Measurements from ENCODE around the gene SFT2D3.

GRCh38 chr2:127704641-127705390, 3.5 kb downstream of the SFT2D3 start:
- TF ChIP-seq NFATC3 (CRISPR knock-in tag; IDR thresholded peaks at IDR 0.05): no peak
- TF ChIP-seq BRCA1 (CRISPR knock-in tag; IDR thresholded peaks at IDR 0.05): no peak
- TF ChIP-seq ATF3 (CRISPR knock-in tag; IDR thresholded peaks at IDR 0.05): no peak
- TF ChIP-seq, protein P1, sequence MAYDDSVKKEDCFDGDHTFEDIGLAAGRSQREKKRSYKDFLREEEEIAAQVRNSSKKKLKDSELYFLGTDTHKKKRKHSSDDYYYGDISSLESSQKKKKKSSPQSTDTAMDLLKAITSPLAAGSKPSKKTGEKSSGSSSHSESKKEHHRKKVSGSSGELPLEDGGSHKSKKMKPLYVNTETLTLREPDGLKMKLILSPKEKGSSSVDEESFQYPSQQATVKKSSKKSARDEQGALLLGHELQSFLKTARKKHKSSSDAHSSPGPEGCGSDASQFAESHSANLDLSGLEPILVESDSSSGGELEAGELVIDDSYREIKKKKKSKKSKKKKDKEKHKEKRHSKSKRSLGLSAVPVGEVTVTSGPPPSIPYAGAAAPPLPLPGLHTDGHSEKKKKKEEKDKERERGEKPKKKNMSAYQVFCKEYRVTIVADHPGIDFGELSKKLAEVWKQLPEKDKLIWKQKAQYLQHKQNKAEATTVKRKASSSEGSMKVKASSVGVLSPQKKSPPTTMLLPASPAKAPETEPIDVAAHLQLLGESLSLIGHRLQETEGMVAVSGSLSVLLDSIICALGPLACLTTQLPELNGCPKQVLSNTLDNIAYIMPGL (CRISPR knock-in tag; IDR thresholded peaks at IDR 0.05; ENCODE audit: borderline replicate concordance in 1 of 2, low read depth in 1 of 2): no peak
- TF ChIP-seq EHMT2 (IDR thresholded peaks at IDR 0.05; ENCODE audit: borderline replicate concordance, low read depth, low read length): no peak
- TF ChIP-seq PBX3 (CRISPR knock-in tag; IDR thresholded peaks at IDR 0.05; ENCODE audit: borderline replicate concordance): no peak
- TF ChIP-seq MXI1 (IDR thresholded peaks at IDR 0.05; ENCODE audit: borderline replicate concordance, low read depth, low read length): no peak
- TF ChIP-seq ZFP41 (CRISPR knock-in tag; IDR thresholded peaks at IDR 0.05; ENCODE audit: borderline replicate concordance): no peak
- no peak for TF ChIP-seq ZSCAN12 (CRISPR knock-in tag; IDR thresholded peaks at IDR 0.05)
- no peak for TF ChIP-seq BCL3 (CRISPR knock-in tag; IDR thresholded peaks at IDR 0.05)

All from HepG2 (cell line).